ENCODE data around the gene CREM.

Gene CREM

DNA sequence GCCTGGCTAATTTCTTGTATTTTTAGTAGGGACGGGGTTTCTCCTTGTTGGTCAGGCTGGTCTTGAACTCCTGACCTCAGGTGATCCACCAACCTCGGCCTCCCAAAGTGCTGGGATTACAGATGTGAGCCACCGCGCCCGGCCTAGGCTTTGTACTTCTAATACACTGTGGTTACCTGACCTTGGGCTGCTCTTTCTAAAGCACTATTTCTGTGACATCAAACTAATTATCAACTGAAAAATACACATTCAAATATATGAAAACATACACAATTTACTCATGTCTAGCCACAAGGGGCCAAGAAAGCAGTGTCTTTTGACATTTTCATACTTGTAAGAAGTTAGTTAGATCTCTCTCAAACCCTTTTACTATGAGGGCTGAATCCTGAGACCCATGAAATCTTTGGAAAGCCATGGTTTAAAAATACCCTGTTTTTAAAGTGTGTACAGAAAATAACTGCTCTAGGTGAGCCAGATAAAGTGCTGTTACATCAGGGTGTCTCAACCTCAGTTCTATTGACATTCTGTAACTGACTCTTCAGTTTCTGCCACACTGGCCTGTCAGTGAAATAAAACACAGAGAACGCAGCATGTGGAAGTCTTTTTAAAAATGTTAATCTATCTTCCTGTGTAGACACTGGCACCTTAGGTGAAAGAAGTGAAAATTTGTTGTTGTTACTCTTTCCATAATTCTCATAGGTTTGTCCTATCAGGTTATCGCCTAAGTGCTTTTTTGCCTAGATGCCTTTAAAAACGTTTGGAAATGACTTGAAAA is 58.8 kb downstream of the CREM start:
- no peak overlapping the region for H3K4me3 ChIP-seq (ENCODE audit: control insufficient read depth, low read depth, low read length)
- TF ChIP-seq, protein P1, sequence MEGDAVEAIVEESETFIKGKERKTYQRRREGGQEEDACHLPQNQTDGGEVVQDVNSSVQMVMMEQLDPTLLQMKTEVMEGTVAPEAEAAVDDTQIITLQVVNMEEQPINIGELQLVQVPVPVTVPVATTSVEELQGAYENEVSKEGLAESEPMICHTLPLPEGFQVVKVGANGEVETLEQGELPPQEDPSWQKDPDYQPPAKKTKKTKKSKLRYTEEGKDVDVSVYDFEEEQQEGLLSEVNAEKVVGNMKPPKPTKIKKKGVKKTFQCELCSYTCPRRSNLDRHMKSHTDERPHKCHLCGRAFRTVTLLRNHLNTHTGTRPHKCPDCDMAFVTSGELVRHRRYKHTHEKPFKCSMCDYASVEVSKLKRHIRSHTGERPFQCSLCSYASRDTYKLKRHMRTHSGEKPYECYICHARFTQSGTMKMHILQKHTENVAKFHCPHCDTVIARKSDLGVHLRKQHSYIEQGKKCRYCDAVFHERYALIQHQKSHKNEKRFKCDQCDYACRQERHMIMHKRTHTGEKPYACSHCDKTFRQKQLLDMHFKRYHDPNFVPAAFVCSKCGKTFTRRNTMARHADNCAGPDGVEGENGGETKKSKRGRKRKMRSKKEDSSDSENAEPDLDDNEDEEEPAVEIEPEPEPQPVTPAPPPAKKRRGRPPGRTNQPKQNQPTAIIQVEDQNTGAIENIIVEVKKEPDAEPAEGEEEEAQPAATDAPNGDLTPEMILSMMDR (IDR thresholded peaks at IDR 0.05; ENCODE audit: control insufficient read depth, insufficient read depth, low read depth, low read length, missing control alignments): no peak
- DNase-seq (ENCODE audit: low read depth): no peak

DNA sequence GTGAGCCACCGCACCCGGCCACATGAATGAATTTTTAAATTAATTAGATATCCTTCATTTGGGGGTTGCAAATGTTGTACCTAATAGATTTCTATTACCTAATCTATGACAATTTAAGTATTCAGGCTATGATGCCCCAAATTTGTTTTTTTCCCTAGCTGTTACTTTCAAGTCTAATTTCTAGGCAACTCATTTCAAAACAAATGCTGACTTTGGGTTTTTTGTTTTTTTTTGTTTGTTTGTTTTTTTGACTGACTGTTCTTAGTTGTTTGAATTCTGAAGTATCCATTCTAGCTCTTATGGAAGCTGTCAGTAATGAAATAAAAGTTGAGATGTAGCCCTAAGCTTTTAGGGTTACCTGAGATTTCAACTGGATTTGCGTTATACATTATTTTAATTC is 62.3 kb downstream of the CREM start:
- H3K4me3 ChIP-seq (ENCODE audit: control insufficient read depth, low read depth, low read length): no peak overlapping the region
- no peak for DNase-seq (ENCODE audit: low read depth)
- TF ChIP-seq, protein P1 (IDR thresholded peaks at IDR 0.05; ENCODE audit: control insufficient read depth, insufficient read depth, low read depth, low read length, missing control alignments): no peak

DNA sequence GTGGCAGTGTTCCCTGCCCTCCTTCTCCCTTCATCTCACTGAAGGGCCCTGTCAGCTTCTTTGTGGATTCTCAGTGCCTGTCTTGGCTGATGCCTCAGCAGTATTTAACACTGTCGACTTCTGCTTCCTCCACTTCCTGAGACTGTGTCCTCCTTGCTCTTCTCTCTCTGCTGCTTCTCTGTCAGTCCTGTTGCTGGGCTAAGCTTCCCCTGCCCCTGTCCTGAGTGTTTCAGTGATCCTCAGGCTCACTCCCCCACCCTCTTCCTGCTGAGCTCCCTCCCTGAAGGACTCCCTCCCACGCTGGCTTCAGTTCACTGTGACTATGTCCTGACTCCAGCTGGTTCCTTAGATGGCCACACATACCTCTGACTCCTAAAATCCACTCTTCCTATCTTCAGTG is 64.9 kb downstream of the CREM start:
- DNase-seq (ENCODE audit: low read depth): no peak
- TF ChIP-seq, protein P1 (IDR thresholded peaks at IDR 0.05; ENCODE audit: control insufficient read depth, insufficient read depth, low read depth, low read length, missing control alignments): no peak
- H3K4me3 ChIP-seq (ENCODE audit: control insufficient read depth, low read depth, low read length): no peak overlapping the region

DNA sequence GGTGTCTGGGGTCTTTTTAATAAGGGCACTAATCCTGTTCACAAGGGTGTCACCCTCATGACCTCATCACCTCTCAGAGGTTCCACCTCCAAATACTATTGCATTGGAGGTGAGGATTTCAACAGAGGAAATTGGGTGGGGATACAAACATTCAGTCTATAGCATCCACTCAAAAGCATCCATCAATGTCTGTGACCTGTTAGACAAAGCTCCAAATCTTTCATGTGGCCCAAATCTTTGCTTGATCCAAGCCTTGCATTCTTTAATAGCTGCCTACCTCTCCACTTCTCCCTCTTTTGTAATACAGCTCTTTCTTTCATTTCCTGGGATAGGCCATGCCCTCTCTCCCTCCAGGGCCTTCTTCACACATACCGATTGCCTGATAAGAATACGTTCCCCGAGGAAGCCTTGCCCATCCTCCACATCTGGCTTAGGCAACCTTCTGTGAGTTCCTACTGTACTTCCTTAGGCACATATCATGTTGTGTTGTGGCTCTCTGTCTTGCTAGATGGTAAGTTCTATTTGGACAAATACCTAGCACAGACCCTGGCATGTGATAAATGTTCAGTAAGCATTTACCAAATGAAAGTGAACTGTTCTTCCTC is 66.1 kb downstream of the CREM start:
- DNase-seq (ENCODE audit: low read depth): no peak
- TF ChIP-seq, protein P1 (IDR thresholded peaks at IDR 0.05; ENCODE audit: control insufficient read depth, insufficient read depth, low read depth, low read length, missing control alignments): no peak
- no peak overlapping the region for H3K4me3 ChIP-seq (ENCODE audit: control insufficient read depth, low read depth, low read length)

GRCh38 chr10:35194471-35194870 is 67.8 kb downstream of the CREM start:
- H3K4me3 ChIP-seq (ENCODE audit: control insufficient read depth, low read depth, low read length): no peak overlapping the region
- no peak for DNase-seq (ENCODE audit: low read depth)
- TF ChIP-seq, protein P1 (IDR thresholded peaks at IDR 0.05; ENCODE audit: control insufficient read depth, insufficient read depth, low read depth, low read length, missing control alignments): no peak

DNA sequence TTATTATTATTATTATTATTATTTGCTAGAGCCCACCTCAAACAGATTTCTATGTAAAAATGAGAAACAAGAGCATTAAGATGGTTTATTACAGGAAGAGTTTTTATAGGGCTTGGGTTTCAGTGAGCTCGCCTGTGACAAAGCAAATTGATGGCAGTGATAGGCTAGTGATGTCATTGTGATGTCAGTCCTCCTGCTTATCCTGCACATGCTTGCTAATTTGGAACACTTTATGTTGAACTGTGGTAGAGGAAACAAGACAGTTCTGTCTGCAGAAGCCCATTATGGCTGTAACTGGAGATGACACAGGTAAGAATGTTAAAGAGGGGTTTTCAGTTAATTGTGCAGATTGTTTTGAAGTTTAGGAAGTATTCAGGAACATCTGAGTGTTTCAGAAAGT is 68.3 kb downstream of the CREM start:
- TF ChIP-seq, protein P1 (IDR thresholded peaks at IDR 0.05; ENCODE audit: control insufficient read depth, insufficient read depth, low read depth, low read length, missing control alignments): no peak
- H3K4me3 ChIP-seq (ENCODE audit: control insufficient read depth, low read depth, low read length): peak overlapping the region; percentile 44
- no peak for DNase-seq (ENCODE audit: low read depth)

Measured in AG09309 (cell line).